HEK293 (cell line): ENCODE results near the gene ZNF577.

Experiments used
- REST ChIP-seq: fragments of 450-650 bp; formaldehyde crosslinking; IDR thresholded peaks from 2 replicates; pipeline ENCODE4 v1.5.1; 2016; ENCODE audit warnings: missing biosample characterization, missing genetic modification characterization
- ZNF138 ChIP-seq: fragments of 450-650 bp; formaldehyde crosslinking; IDR thresholded peaks from 2 replicates; pipeline ENCODE4 v1.5.1; 2016; ENCODE audit warnings: missing biosample characterization, missing genetic modification characterization, borderline replicate concordance
- ZNF274 ChIP-seq, 2 experiments: fragments of 200-500 bp in 1 of 2; fragments of 450-650 bp in 1 of 2; sonication (Bioruptor generic) in 1 of 2; formaldehyde crosslinking in 1 of 2; IDR thresholded peaks; 2 replicates each; pipeline versions ENCODE4 v1.5.1 to v1.6.1; 2014 to 2016; ENCODE audit warnings: borderline replicate concordance in 1 of 2, inconsistent platforms in 1 of 2, low read length in 1 of 2, missing biosample characterization in 1 of 2, missing genetic modification characterization in 1 of 2

GRCh38 chr19:51821456-51821855 lies 66.3 kb downstream of the ZNF577 start:
- TF ChIP-seq REST (no peak), ZNF138 (no peak), ZNF274 (IDR thresholded peaks at IDR 0.05; ENCODE audit: low read length) (no peak), ZNF274 (tag by site-specific recombination; IDR thresholded peaks at IDR 0.05; ENCODE audit: borderline replicate concordance) (no peak)
